ENCODE measurements around the gene KIF13A. TPM values are rescaled to one million over a fixed set of nuclear protein-coding genes. Genes with fewer than 3 reads are reported as not detected.
"Not testable (repeated sequence)": the region's sequence is repeated elsewhere in the genome, so short reads cannot be mapped to it uniquely, and the experiment has no call there.

KIF13A gene
- total RNA-seq, 5 donors from 2014 or later (not counting 1 experiment from before 2014, with no cell fraction given), result 0.55 to 2.0 (median 0.92) TPM

GRCh38 chr6:17984812-17985670 is 2.4 kb downstream of the KIF13A start:
- ChIA-PET POLR2A (interaction anchor here in 1 of 2 donors (0.5 kb wide), 1 partner anchor 298 kb away, joined by 4 read pairs; no protein-coding TSS in a partner anchor), CTCF (interaction anchor here in 1 of 2 donors (0.7 kb wide), 1 partner anchor 480 kb away, joined by 3 read pairs; no protein-coding TSS in a partner anchor)
- no peak overlapping the region for H3K4me3 ChIP-seq (ENCODE audit: control insufficient read depth in 1 of 2, extremely low read depth in 1 of 2, low read length in 1 of 2)
- H3K4me3 Mint-ChIP-seq, result peak overlapping the region in 1 of 3 donors; percentile 28
- peaks cover 47 to 53% of the 10 kb centered on the region in 2 donors for H3K27me3 Mint-ChIP-seq
- no peak overlapping the region for H3K27ac ChIP-seq (ENCODE audit: low read length)
- H3K36me3 ChIP-seq (ENCODE audit: control insufficient read depth in 2 of 2, extremely low read depth in 1 of 2, insufficient read depth in 1 of 2, low read length in 1 of 2), result no peaks in the 10 kb centered on the region
- no peak overlapping the region for H3K27ac Mint-ChIP-seq
- ATAC-seq (replicated peaks in 1 of 4), result no peak
- no peaks in the 10 kb centered on the region for H3K9me3 Mint-ChIP-seq
- H3K9me3 ChIP-seq, result no peaks in the 10 kb centered on the region
- peaks cover 0 to 34% of the 10 kb centered on the region in 2 experiments for H3K27me3 ChIP-seq (replicated peaks in 1 of 2; ENCODE audit: control insufficient read depth in 2 of 2, extremely low read depth in 1 of 2, insufficient read depth in 2 of 2, low read length in 1 of 2)
- H3K4me1 Mint-ChIP-seq, result peaks cover 7 to 23% (median 16%) of the 10 kb centered on the region in 3 donors
- peaks cover 0 to 16% of the 10 kb centered on the region in 2 experiments for H3K4me1 ChIP-seq (ENCODE audit: control insufficient read depth in 1 of 2, extremely low read depth in 1 of 2, insufficient read depth in 2 of 2, low read length in 2 of 2)
- WGBS (ENCODE audit: insufficient coverage), result 92% methylated on average over 6 of the region's 11 CpGs
- DNase-seq, result no peak
- no peaks in the 10 kb centered on the region for H3K36me3 Mint-ChIP-seq

GRCh38 chr6:17984399-17984798 is 3.0 kb downstream of the KIF13A start:
- no peak for ATAC-seq (replicated peaks in 1 of 4)
- Mint-ChIP-seq H3K9me3 (no peaks in the 10 kb centered on the region), H3K4me3 (no peak overlapping the region), H3K4me1 (peaks cover 7 to 21% (median 16%) of the 10 kb centered on the region in 3 donors), H3K27ac (no peak overlapping the region), H3K27me3 (peaks cover 44 to 51% of the 10 kb centered on the region in 2 donors), H3K36me3 (no peaks in the 10 kb centered on the region)
- Histone ChIP-seq H3K27ac (ENCODE audit: low read length) (no peak overlapping the region), H3K9me3 (no peaks in the 10 kb centered on the region), H3K27me3 (replicated peaks in 1 of 2; ENCODE audit: control insufficient read depth in 2 of 2, extremely low read depth in 1 of 2, insufficient read depth in 2 of 2, low read length in 1 of 2) (peaks cover 0 to 30% of the 10 kb centered on the region in 2 experiments), H3K4me3 (ENCODE audit: control insufficient read depth in 1 of 2, extremely low read depth in 1 of 2, low read length in 1 of 2) (no peak overlapping the region), H3K36me3 (ENCODE audit: control insufficient read depth in 2 of 2, extremely low read depth in 1 of 2, insufficient read depth in 1 of 2, low read length in 1 of 2) (no peaks in the 10 kb centered on the region), H3K4me1 (ENCODE audit: control insufficient read depth in 1 of 2, extremely low read depth in 1 of 2, insufficient read depth in 2 of 2, low read length in 2 of 2) (peaks cover 0 to 16% of the 10 kb centered on the region in 2 experiments)
- POLR2A ChIA-PET, result no interaction called here
- CTCF ChIA-PET, result interaction anchor here in 1 of 2 donors (0.7 kb wide), 1 partner anchor 480 kb away, joined by 3 read pairs; no protein-coding TSS in a partner anchor
- DNase-seq, result no peak
- no CpG with 5 or more reads among the region's 1 CpG for WGBS (ENCODE audit: insufficient coverage)

DNA sequence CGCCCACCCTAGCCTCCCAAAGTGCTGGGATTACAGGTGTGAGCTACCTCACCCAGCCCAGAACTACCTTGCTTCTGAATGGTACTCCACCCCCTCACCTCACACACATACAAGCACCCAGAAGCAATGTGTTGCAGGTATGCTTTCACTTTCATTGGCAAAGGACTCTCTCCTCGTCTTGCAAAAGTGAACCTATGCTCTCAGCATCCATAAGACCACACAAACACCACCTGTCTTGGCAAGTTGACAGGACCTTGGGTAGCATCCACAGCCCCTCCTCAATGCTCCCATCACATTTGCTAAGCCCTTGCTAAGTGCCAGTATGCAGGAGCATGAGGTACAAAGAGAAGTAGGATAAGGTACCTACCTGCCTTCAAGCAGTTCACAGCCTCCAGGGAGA is 3.7 kb downstream of the KIF13A start:
- WGBS (ENCODE audit: insufficient coverage), result 40% methylated on average over 1 of the region's 2 CpGs
- H3K4me1 ChIP-seq (ENCODE audit: control insufficient read depth in 1 of 2, extremely low read depth in 1 of 2, insufficient read depth in 2 of 2, low read length in 2 of 2), result peaks cover 0 to 14% of the 10 kb centered on the region in 2 experiments
- H3K4me3 ChIP-seq (ENCODE audit: control insufficient read depth in 1 of 2, extremely low read depth in 1 of 2, low read length in 1 of 2), result no peak overlapping the region
- Mint-ChIP-seq H3K4me1 (peaks cover 7 to 17% (median 11%) of the 10 kb centered on the region in 3 donors), H3K27me3 (peaks cover 38 to 44% of the 10 kb centered on the region in 2 donors), H3K36me3 (no peaks in the 10 kb centered on the region), H3K9me3 (no peaks in the 10 kb centered on the region), H3K4me3 (no peak overlapping the region), H3K27ac (no peak overlapping the region)
- POLR2A ChIA-PET, result no interaction called here
- no peaks in the 10 kb centered on the region for H3K36me3 ChIP-seq (ENCODE audit: control insufficient read depth in 2 of 2, extremely low read depth in 1 of 2, insufficient read depth in 1 of 2, low read length in 1 of 2)
- H3K27me3 ChIP-seq (replicated peaks in 1 of 2; ENCODE audit: control insufficient read depth in 2 of 2, extremely low read depth in 1 of 2, insufficient read depth in 2 of 2, low read length in 1 of 2), result peaks cover 0 to 24% of the 10 kb centered on the region in 2 experiments
- CTCF ChIA-PET, result no interaction called here
- H3K27ac ChIP-seq (ENCODE audit: low read length), result no peak overlapping the region
- H3K9me3 ChIP-seq, result no peaks in the 10 kb centered on the region
- DNase-seq, result no peak
- no peak for ATAC-seq (replicated peaks in 1 of 4)

- Mint-ChIP-seq H3K27me3 (peaks cover 23 to 24% of the 10 kb centered on the region in 2 donors), H3K36me3 (no peaks in the 10 kb centered on the region), H3K9me3 (no peaks in the 10 kb centered on the region), H3K27ac (no peak overlapping the region), H3K4me3 (no peak overlapping the region), H3K4me1 (peaks cover 0 to 5% (median 3%) of the 10 kb centered on the region in 3 donors)
- H3K27me3 ChIP-seq (replicated peaks in 1 of 2; ENCODE audit: control insufficient read depth in 2 of 2, extremely low read depth in 1 of 2, insufficient read depth in 2 of 2, low read length in 1 of 2), result peaks cover 0 to 9% of the 10 kb centered on the region in 2 experiments
- H3K9me3 ChIP-seq, result no peaks in the 10 kb centered on the region
- ChIA-PET POLR2A (no interaction called here), CTCF (no interaction called here)
- DNase-seq (no peak), ATAC-seq (replicated peaks in 1 of 4) (no peak)
- no peak overlapping the region for H3K27ac ChIP-seq (ENCODE audit: low read length)
- no peak overlapping the region for H3K4me3 ChIP-seq (ENCODE audit: control insufficient read depth in 1 of 2, extremely low read depth in 1 of 2, low read length in 1 of 2)
- WGBS (ENCODE audit: insufficient coverage), result 92% methylated on average over 2 of the region's 4 CpGs
- no peaks in the 10 kb centered on the region for H3K4me1 ChIP-seq (ENCODE audit: control insufficient read depth in 1 of 2, extremely low read depth in 1 of 2, insufficient read depth in 2 of 2, low read length in 2 of 2)
- H3K36me3 ChIP-seq (ENCODE audit: control insufficient read depth in 2 of 2, extremely low read depth in 1 of 2, insufficient read depth in 1 of 2, low read length in 1 of 2), result no peaks in the 10 kb centered on the region
Measured at GRCh38 chr6:17980329-17980728, 7.1 kb downstream of the KIF13A start.

DNA sequence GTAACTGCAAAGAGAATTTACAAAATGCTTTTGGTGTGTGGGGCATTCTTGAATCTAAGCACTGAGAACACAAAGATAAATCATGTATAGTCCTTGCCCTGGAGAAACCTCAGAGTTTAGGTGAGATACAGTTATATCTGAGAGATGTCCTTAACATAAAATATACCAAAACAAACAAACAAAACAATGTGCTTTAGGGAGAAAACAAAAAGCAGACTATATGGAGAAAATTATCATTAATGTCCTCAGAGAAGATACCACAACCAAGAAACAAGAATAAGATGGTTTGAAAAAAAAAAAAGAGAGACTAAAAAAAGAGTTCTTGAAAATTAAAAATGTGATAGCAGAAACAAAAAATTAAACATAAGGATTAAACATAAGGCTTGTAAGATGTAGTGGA is 8.0 kb downstream of the KIF13A start:
- Histone ChIP-seq H3K36me3 (ENCODE audit: control insufficient read depth in 2 of 2, extremely low read depth in 1 of 2, insufficient read depth in 1 of 2, low read length in 1 of 2) (no peaks in the 10 kb centered on the region), H3K27me3 (replicated peaks in 1 of 2; ENCODE audit: control insufficient read depth in 2 of 2, extremely low read depth in 1 of 2, insufficient read depth in 2 of 2, low read length in 1 of 2) (peaks cover 0 to 9% of the 10 kb centered on the region in 2 experiments), H3K27ac (ENCODE audit: low read length) (no peak overlapping the region), H3K4me1 (ENCODE audit: control insufficient read depth in 1 of 2, extremely low read depth in 1 of 2, insufficient read depth in 2 of 2, low read length in 2 of 2) (no peaks in the 10 kb centered on the region), H3K4me3 (ENCODE audit: control insufficient read depth in 1 of 2, extremely low read depth in 1 of 2, low read length in 1 of 2) (no peak overlapping the region), H3K9me3 (no peaks in the 10 kb centered on the region)
- POLR2A ChIA-PET, result no interaction called here
- H3K27ac Mint-ChIP-seq, result no peak overlapping the region
- H3K27me3 Mint-ChIP-seq, result peaks cover 15 to 18% of the 10 kb centered on the region in 2 donors
- CTCF ChIA-PET, result no interaction called here
- no peak for ATAC-seq (replicated peaks in 1 of 4)
- DNase-seq, result no peak
- H3K9me3 Mint-ChIP-seq, result no peaks in the 10 kb centered on the region
- no peak overlapping the region for H3K4me3 Mint-ChIP-seq
- peaks cover 0 to 4% (median 0%) of the 10 kb centered on the region in 3 donors for H3K4me1 Mint-ChIP-seq
- no peaks in the 10 kb centered on the region for H3K36me3 Mint-ChIP-seq

GRCh38 chr6:17976258-17976657 is 11.2 kb downstream of the KIF13A start:
- WGBS (ENCODE audit: insufficient coverage), result 97% methylated on average over 18 of the region's 36 CpGs
- CTCF ChIA-PET; H3K27ac ChIP-seq (ENCODE audit: low read length); POLR2A ChIA-PET; H3K4me3 ChIP-seq (ENCODE audit: control insufficient read depth in 1 of 2, extremely low read depth in 1 of 2, low read length in 1 of 2); H3K9me3 ChIP-seq; H3K36me3 Mint-ChIP-seq; H3K4me1 Mint-ChIP-seq; H3K36me3 ChIP-seq (ENCODE audit: control insufficient read depth in 2 of 2, extremely low read depth in 1 of 2, insufficient read depth in 1 of 2, low read length in 1 of 2); ATAC-seq (replicated peaks in 1 of 4); H3K9me3 Mint-ChIP-seq; H3K4me3 Mint-ChIP-seq; H3K27me3 ChIP-seq (replicated peaks in 1 of 2; ENCODE audit: control insufficient read depth in 2 of 2, extremely low read depth in 1 of 2, insufficient read depth in 2 of 2, low read length in 1 of 2); H3K27ac Mint-ChIP-seq; H3K4me1 ChIP-seq (ENCODE audit: control insufficient read depth in 1 of 2, extremely low read depth in 1 of 2, insufficient read depth in 2 of 2, low read length in 2 of 2); DNase-seq: not testable (repeated sequence)
- peaks cover 17 to 24% of the 10 kb centered on the region in 2 donors for H3K27me3 Mint-ChIP-seq

Measured in T-cell (primary cell).